Gastrocnemius medialis (tissue), 4 donors: ENCODE results near the gene SAMD4A.
A peak's percentile ranks its signal among the peaks of the same experiment; 100 is the strongest.

ENCODE experiments used
- POLR2A ChIP-seq, 2 donors: fragments of 450-650 bp; IDR thresholded peaks; one replicate each; pipeline ENCODE4 v1.6.1; 2017; ENCODE audit warnings: antibody characterized with exemption in 2 of 2, mild to moderate bottlenecking in 2 of 2, moderate library complexity in 2 of 2
- TF ChIP-seq, protein P1 (sequence below), 5 experiments: fragments of 450-650 bp in 3 of 5; fragments of 200-600 bp in 2 of 5; sonication (generic) in 2 of 5; IDR thresholded peaks in 4 of 5; conservative IDR thresholded peaks in 1 of 5; 1 replicate in 4 of 5; 2 replicates in 1 of 5; pipeline ENCODE4 v1.5.1; 2016 to 2019; ENCODE audit warnings: antibody characterized with exemption in 5 of 5, mild to moderate bottlenecking in 3 of 5, moderate library complexity in 3 of 5

DNA sequence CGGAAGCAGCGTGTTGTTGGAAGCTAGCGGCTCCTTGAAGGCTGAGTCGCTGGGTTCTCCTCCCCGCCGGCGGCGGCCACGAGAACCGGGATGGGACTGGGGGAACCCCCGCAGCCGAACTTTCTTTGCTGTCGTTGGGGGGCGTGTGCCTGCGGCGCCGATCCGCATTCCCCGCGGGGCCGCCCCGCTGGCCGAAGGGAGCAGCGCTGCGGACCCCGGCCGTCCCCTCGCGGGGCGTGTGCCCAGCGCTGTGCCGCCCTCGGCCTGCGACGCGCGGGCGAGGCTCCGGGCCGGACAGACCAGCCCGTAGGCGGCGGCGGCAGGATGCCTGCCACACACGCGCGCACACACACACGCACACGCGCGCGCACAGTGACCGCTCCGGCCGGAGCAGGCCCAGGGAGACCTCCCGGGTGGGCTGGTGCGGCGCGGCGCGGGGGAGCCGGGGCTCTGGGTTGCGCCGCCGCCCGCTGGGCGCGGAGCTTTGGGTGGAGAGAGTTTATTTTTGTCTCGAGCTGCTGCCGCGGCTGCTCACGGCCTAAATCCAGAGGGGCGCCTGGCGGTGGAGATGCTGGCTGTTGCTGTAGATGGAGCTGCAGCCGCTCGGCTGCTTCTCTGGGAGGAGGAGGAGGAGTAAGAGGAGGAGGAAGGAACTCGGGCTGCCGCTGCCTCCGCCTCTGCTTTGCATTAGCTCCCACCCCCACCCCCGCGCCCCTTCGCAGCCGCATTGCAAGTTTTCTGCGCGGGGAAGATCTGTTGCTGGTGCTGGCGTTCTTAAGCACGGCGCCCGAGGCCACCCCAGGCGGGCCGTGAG, at the start of gene SAMD4A:
- TF ChIP-seq POLR2A (IDR thresholded peaks at IDR 0.05): peak; percentile 79 to 83
- TF ChIP-seq, protein P1, sequence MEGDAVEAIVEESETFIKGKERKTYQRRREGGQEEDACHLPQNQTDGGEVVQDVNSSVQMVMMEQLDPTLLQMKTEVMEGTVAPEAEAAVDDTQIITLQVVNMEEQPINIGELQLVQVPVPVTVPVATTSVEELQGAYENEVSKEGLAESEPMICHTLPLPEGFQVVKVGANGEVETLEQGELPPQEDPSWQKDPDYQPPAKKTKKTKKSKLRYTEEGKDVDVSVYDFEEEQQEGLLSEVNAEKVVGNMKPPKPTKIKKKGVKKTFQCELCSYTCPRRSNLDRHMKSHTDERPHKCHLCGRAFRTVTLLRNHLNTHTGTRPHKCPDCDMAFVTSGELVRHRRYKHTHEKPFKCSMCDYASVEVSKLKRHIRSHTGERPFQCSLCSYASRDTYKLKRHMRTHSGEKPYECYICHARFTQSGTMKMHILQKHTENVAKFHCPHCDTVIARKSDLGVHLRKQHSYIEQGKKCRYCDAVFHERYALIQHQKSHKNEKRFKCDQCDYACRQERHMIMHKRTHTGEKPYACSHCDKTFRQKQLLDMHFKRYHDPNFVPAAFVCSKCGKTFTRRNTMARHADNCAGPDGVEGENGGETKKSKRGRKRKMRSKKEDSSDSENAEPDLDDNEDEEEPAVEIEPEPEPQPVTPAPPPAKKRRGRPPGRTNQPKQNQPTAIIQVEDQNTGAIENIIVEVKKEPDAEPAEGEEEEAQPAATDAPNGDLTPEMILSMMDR (IDR thresholded peaks at IDR 0.05 in 4 of 5, conservative IDR thresholded peaks at IDR 0.05 in 1 of 5): peak; percentile 42 to 54 (median 51)
